GM12891 (cell line): ENCODE measurements around the gene SLC12A3.

Experiments used
- POLR2A ChIP-seq: IDR thresholded peaks from 2 replicates; pipeline ENCODE4 v1.6.1; 2011; ENCODE audit warnings: low read depth, low read length, control low read depth
- POLR2AphosphoS5 ChIP-seq: IDR thresholded peaks from 2 replicates; pipeline ENCODE4 v1.6.1; 2011; ENCODE audit warnings: low read depth, low read length, control low read depth
- SPI1 ChIP-seq: IDR thresholded peaks from 2 replicates; pipeline ENCODE4 v1.6.1; 2011; ENCODE audit warnings: low read depth, low read length, control low read depth
- TAF1 ChIP-seq: IDR thresholded peaks from 2 replicates; pipeline ENCODE4 v1.6.1; 2011; ENCODE audit warnings: low read depth, low read length, control low read depth

- TF ChIP-seq POLR2AphosphoS5 (no peak), POLR2A (no peak), TAF1 (no peak), SPI1 (no peak)
Measured at GRCh38 chr16:56848029-56848936, 16.7 kb upstream of the SLC12A3 start.
